ENCODE measurements around the gene MCHR1. TPM values are rescaled to one million over a fixed set of nuclear protein-coding genes. Genes with fewer than 3 reads are reported as not detected.

The MCHR1 gene
- polyA plus RNA-seq, 4 donors, result 0.04 to 0.39 TPM; not detected in 2

- no peaks in the 10 kb centered on the region for H3K9me3 ChIP-seq (ENCODE audit: control insufficient read depth in 2 of 2, insufficient read depth in 1 of 2, low read depth in 1 of 2, low read length in 1 of 2)
- H3K4me1 ChIP-seq (ENCODE audit: control insufficient read depth in 3 of 3, insufficient read depth in 2 of 3, low read depth in 1 of 3, low read length in 2 of 3), result peaks cover 0 to 3% (median 0%) of the 10 kb centered on the region in 3 donors
- no peak for FAIRE-seq
- no peak for DNase-seq
- H3K27ac ChIP-seq (ENCODE audit: low read depth in 1 of 3, low read length in 2 of 3), result peak overlapping the region in 1 of 3 donors; percentile 62
- H3K27me3 ChIP-seq (ENCODE audit: control insufficient read depth in 3 of 3, insufficient read depth in 3 of 3, low read length in 3 of 3), result no peaks in the 10 kb centered on the region
- 71 to 89% (median 89%) methylated on average over 3 to 4 of the region's 4 CpGs for WGBS, 3 donors
- no peaks in the 10 kb centered on the region for H3K36me3 ChIP-seq (ENCODE audit: control insufficient read depth in 3 of 3, insufficient read depth in 2 of 3, low read depth in 1 of 3, low read length in 3 of 3)
- no peak overlapping the region for H3K4me3 ChIP-seq (ENCODE audit: low read depth in 1 of 3, low read length in 3 of 3)
Observed at GRCh38 chr22:40665312-40665711, 14.0 kb upstream of the MCHR1 start.

GRCh38 chr22:40666151-40666848 is 13.0 kb upstream of the MCHR1 start:
- WGBS, 3 donors, result 65 to 85% (median 84%) methylated on average over 7 of the region's 7 CpGs
- no peak overlapping the region for H3K27ac ChIP-seq (ENCODE audit: low read depth in 1 of 3, low read length in 2 of 3)
- H3K4me1 ChIP-seq (ENCODE audit: control insufficient read depth in 3 of 3, insufficient read depth in 2 of 3, low read depth in 1 of 3, low read length in 2 of 3), result peaks cover 0 to 3% (median 0%) of the 10 kb centered on the region in 3 donors
- no peak overlapping the region for H3K4me3 ChIP-seq (ENCODE audit: low read depth in 1 of 3, low read length in 3 of 3)
- no peaks in the 10 kb centered on the region for H3K9me3 ChIP-seq (ENCODE audit: control insufficient read depth in 2 of 2, insufficient read depth in 1 of 2, low read depth in 1 of 2, low read length in 1 of 2)
- no peak for DNase-seq
- no peak for FAIRE-seq
- no peaks in the 10 kb centered on the region for H3K36me3 ChIP-seq (ENCODE audit: control insufficient read depth in 3 of 3, insufficient read depth in 2 of 3, low read depth in 1 of 3, low read length in 3 of 3)
- no peaks in the 10 kb centered on the region for H3K27me3 ChIP-seq (ENCODE audit: control insufficient read depth in 3 of 3, insufficient read depth in 3 of 3, low read length in 3 of 3)

GRCh38 chr22:40668611-40669411 is 10.5 kb upstream of the MCHR1 start:
- Histone ChIP-seq H3K4me1 (ENCODE audit: control insufficient read depth in 3 of 3, insufficient read depth in 2 of 3, low read depth in 1 of 3, low read length in 2 of 3) (peaks cover 0 to 3% (median 0%) of the 10 kb centered on the region in 3 donors), H3K9me3 (ENCODE audit: control insufficient read depth in 2 of 2, insufficient read depth in 1 of 2, low read depth in 1 of 2, low read length in 1 of 2) (peaks cover 0 to 4% of the 10 kb centered on the region in 2 donors), H3K27ac (ENCODE audit: low read depth in 1 of 3, low read length in 2 of 3) (peak overlapping the region in 1 of 3 donors; percentile 61), H3K27me3 (ENCODE audit: control insufficient read depth in 3 of 3, insufficient read depth in 3 of 3, low read length in 3 of 3) (no peaks in the 10 kb centered on the region), H3K4me3 (ENCODE audit: low read depth in 1 of 3, low read length in 3 of 3) (no peak overlapping the region), H3K36me3 (ENCODE audit: control insufficient read depth in 3 of 3, insufficient read depth in 2 of 3, low read depth in 1 of 3, low read length in 3 of 3) (no peaks in the 10 kb centered on the region)
- WGBS, 3 donors, result 60 to 69% (median 67%) methylated on average over 11 of the region's 11 CpGs
- FAIRE-seq (no peak), DNase-seq (peak in 1 of 2 donors; percentile 29)

- H3K9me3 ChIP-seq (ENCODE audit: control insufficient read depth in 2 of 2, insufficient read depth in 1 of 2, low read depth in 1 of 2, low read length in 1 of 2), result peaks cover 0 to 4% of the 10 kb centered on the region in 2 donors
- H3K4me1 ChIP-seq (ENCODE audit: control insufficient read depth in 3 of 3, insufficient read depth in 2 of 3, low read depth in 1 of 3, low read length in 2 of 3), result peaks cover 0 to 3% (median 0%) of the 10 kb centered on the region in 3 donors
- no peaks in the 10 kb centered on the region for H3K36me3 ChIP-seq (ENCODE audit: control insufficient read depth in 3 of 3, insufficient read depth in 2 of 3, low read depth in 1 of 3, low read length in 3 of 3)
- WGBS, 3 donors, result 73 to 83% (median 82%) methylated on average over 2 of the region's 2 CpGs
- no peak for FAIRE-seq
- no peak overlapping the region for H3K27ac ChIP-seq (ENCODE audit: low read depth in 1 of 3, low read length in 2 of 3)
- H3K4me3 ChIP-seq (ENCODE audit: low read depth in 1 of 3, low read length in 3 of 3), result no peak overlapping the region
- no peak for DNase-seq
- no peaks in the 10 kb centered on the region for H3K27me3 ChIP-seq (ENCODE audit: control insufficient read depth in 3 of 3, insufficient read depth in 3 of 3, low read length in 3 of 3)
Observed at GRCh38 chr22:40670058-40670457, 9.2 kb upstream of the MCHR1 start.

- Histone ChIP-seq H3K4me3 (ENCODE audit: low read depth in 1 of 3, low read length in 3 of 3) (no peak overlapping the region), H3K27ac (ENCODE audit: low read depth in 1 of 3, low read length in 2 of 3) (no peak overlapping the region), H3K27me3 (ENCODE audit: control insufficient read depth in 3 of 3, insufficient read depth in 3 of 3, low read length in 3 of 3) (no peaks in the 10 kb centered on the region), H3K36me3 (ENCODE audit: control insufficient read depth in 3 of 3, insufficient read depth in 2 of 3, low read depth in 1 of 3, low read length in 3 of 3) (no peaks in the 10 kb centered on the region), H3K9me3 (ENCODE audit: control insufficient read depth in 2 of 2, insufficient read depth in 1 of 2, low read depth in 1 of 2, low read length in 1 of 2) (peaks cover 0 to 4% of the 10 kb centered on the region in 2 donors), H3K4me1 (ENCODE audit: control insufficient read depth in 3 of 3, insufficient read depth in 2 of 3, low read depth in 1 of 3, low read length in 2 of 3) (peaks cover 0 to 3% (median 0%) of the 10 kb centered on the region in 3 donors)
- DNase-seq (no peak), FAIRE-seq (no peak)
- 94 to 96% (median 95%) methylated on average over 13 of the region's 13 CpGs for WGBS, 3 donors
Observed at GRCh38 chr22:40671369-40671768, 7.9 kb upstream of the MCHR1 start.

GRCh38 chr22:40671796-40672360 is 7.4 kb upstream of the MCHR1 start:
- H3K27ac ChIP-seq (ENCODE audit: low read depth in 1 of 3, low read length in 2 of 3), result no peak overlapping the region
- peaks cover 0 to 4% of the 10 kb centered on the region in 2 donors for H3K9me3 ChIP-seq (ENCODE audit: control insufficient read depth in 2 of 2, insufficient read depth in 1 of 2, low read depth in 1 of 2, low read length in 1 of 2)
- FAIRE-seq (no peak), DNase-seq (no peak)
- 94 to 97% (median 96%) methylated on average over 7 of the region's 7 CpGs for WGBS, 3 donors
- no peak overlapping the region for H3K4me3 ChIP-seq (ENCODE audit: low read depth in 1 of 3, low read length in 3 of 3)
- peaks cover 0 to 3% (median 0%) of the 10 kb centered on the region in 3 donors for H3K4me1 ChIP-seq (ENCODE audit: control insufficient read depth in 3 of 3, insufficient read depth in 2 of 3, low read depth in 1 of 3, low read length in 2 of 3)
- no peaks in the 10 kb centered on the region for H3K27me3 ChIP-seq (ENCODE audit: control insufficient read depth in 3 of 3, insufficient read depth in 3 of 3, low read length in 3 of 3)
- H3K36me3 ChIP-seq (ENCODE audit: control insufficient read depth in 3 of 3, insufficient read depth in 2 of 3, low read depth in 1 of 3, low read length in 3 of 3), result no peaks in the 10 kb centered on the region

- H3K27me3 ChIP-seq (ENCODE audit: control insufficient read depth in 3 of 3, insufficient read depth in 3 of 3, low read length in 3 of 3), result no peaks in the 10 kb centered on the region
- no peaks in the 10 kb centered on the region for H3K36me3 ChIP-seq (ENCODE audit: control insufficient read depth in 3 of 3, insufficient read depth in 2 of 3, low read depth in 1 of 3, low read length in 3 of 3)
- 87 to 92% (median 88%) methylated on average over 4 of the region's 4 CpGs for WGBS, 3 donors
- H3K9me3 ChIP-seq (ENCODE audit: control insufficient read depth in 2 of 2, insufficient read depth in 1 of 2, low read depth in 1 of 2, low read length in 1 of 2), result peaks cover 0 to 4% of the 10 kb centered on the region in 2 donors
- DNase-seq, result no peak
- peaks cover 0 to 3% (median 0%) of the 10 kb centered on the region in 3 donors for H3K4me1 ChIP-seq (ENCODE audit: control insufficient read depth in 3 of 3, insufficient read depth in 2 of 3, low read depth in 1 of 3, low read length in 2 of 3)
- no peak overlapping the region for H3K4me3 ChIP-seq (ENCODE audit: low read depth in 1 of 3, low read length in 3 of 3)
- FAIRE-seq, result no peak
- no peak overlapping the region for H3K27ac ChIP-seq (ENCODE audit: low read depth in 1 of 3, low read length in 2 of 3)
Observed at GRCh38 chr22:40673017-40673416, 6.3 kb upstream of the MCHR1 start.

GRCh38 chr22:40674274-40674673 is 5.0 kb upstream of the MCHR1 start:
- WGBS, 3 donors, result 84 to 97% (median 90%) methylated on average over 4 of the region's 4 CpGs
- DNase-seq, result no peak
- Histone ChIP-seq H3K27ac (ENCODE audit: low read depth in 1 of 3, low read length in 2 of 3) (no peak overlapping the region), H3K27me3 (ENCODE audit: control insufficient read depth in 3 of 3, insufficient read depth in 3 of 3, low read length in 3 of 3) (peaks cover 0 to 7% (median under 1%) of the 10 kb centered on the region in 3 donors), H3K36me3 (ENCODE audit: control insufficient read depth in 3 of 3, insufficient read depth in 2 of 3, low read depth in 1 of 3, low read length in 3 of 3) (no peaks in the 10 kb centered on the region), H3K4me1 (ENCODE audit: control insufficient read depth in 3 of 3, insufficient read depth in 2 of 3, low read depth in 1 of 3, low read length in 2 of 3) (peaks cover 0 to 3% (median 2%) of the 10 kb centered on the region in 3 donors), H3K4me3 (ENCODE audit: low read depth in 1 of 3, low read length in 3 of 3) (no peak overlapping the region), H3K9me3 (ENCODE audit: control insufficient read depth in 2 of 2, insufficient read depth in 1 of 2, low read depth in 1 of 2, low read length in 1 of 2) (peaks cover 0 to 4% of the 10 kb centered on the region in 2 donors)
- no peak for FAIRE-seq

Measured in small intestine (tissue), 7 donors.